OCI-LY7 (cell line): ENCODE data around the gene IRF7.

Source experiments
- EZH2phosphoT487 ChIP-seq: fragments of 200-600 bp; sonication (generic); IDR thresholded peaks from 2 replicates; pipeline ENCODE4 v1.6.1; 2018; ENCODE audit warnings: low read depth, borderline replicate concordance, mild to moderate bottlenecking, mixed run types, antibody characterized with exemption, low read length, moderate library complexity, mixed read lengths
- TF ChIP-seq, protein P1 (sequence below): fragments of 200-600 bp; sonication (generic); conservative IDR thresholded peaks from 2 replicates; pipeline ENCODE4 v1.5.1; 2014; ENCODE audit warnings: mild to moderate bottlenecking, antibody characterized with exemption, low read length, moderate library complexity, mixed read lengths

GRCh38 chr11:656426-656825 lies 40.7 kb upstream of the IRF7 start:
- TF ChIP-seq, protein P1, sequence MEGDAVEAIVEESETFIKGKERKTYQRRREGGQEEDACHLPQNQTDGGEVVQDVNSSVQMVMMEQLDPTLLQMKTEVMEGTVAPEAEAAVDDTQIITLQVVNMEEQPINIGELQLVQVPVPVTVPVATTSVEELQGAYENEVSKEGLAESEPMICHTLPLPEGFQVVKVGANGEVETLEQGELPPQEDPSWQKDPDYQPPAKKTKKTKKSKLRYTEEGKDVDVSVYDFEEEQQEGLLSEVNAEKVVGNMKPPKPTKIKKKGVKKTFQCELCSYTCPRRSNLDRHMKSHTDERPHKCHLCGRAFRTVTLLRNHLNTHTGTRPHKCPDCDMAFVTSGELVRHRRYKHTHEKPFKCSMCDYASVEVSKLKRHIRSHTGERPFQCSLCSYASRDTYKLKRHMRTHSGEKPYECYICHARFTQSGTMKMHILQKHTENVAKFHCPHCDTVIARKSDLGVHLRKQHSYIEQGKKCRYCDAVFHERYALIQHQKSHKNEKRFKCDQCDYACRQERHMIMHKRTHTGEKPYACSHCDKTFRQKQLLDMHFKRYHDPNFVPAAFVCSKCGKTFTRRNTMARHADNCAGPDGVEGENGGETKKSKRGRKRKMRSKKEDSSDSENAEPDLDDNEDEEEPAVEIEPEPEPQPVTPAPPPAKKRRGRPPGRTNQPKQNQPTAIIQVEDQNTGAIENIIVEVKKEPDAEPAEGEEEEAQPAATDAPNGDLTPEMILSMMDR, result no peak
- no peak for TF ChIP-seq EZH2phosphoT487
